IPS-NIHi11 (cell line): Measurements from ENCODE around the gene BCL7C.
"Not testable (repeated sequence)": the region's sequence is repeated elsewhere in the genome, so short reads cannot be mapped to it uniquely, and the experiment has no call there.

Source experiments
- DNase-seq: peaks from one replicate; pipeline ENCODE4 v3.0.0; 2012; ENCODE audit warnings: mixed read lengths, low spot score

BCL7C gene

DNA sequence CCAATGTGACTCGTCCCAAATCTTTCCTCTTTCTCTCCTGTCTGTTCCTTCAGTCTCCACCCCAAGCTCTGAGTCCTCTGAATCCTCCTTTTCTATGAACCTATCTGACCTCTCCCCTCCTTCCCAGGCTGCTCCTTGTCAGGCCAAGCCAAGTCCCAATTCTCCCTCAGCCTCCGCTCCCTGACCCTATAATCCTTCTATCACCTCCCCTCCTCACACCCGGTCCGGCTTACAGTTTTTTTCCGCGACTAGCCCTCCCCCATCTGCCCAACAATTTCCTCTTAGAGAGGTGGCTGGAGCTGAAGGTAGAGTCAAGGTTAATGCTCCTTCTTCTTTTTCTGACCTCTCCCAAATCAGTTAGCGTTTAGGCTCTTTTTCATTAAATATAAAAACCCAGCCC is 33.1 kb downstream of the BCL7C start:
- DNase-seq, result not testable (repeated sequence)

DNA sequence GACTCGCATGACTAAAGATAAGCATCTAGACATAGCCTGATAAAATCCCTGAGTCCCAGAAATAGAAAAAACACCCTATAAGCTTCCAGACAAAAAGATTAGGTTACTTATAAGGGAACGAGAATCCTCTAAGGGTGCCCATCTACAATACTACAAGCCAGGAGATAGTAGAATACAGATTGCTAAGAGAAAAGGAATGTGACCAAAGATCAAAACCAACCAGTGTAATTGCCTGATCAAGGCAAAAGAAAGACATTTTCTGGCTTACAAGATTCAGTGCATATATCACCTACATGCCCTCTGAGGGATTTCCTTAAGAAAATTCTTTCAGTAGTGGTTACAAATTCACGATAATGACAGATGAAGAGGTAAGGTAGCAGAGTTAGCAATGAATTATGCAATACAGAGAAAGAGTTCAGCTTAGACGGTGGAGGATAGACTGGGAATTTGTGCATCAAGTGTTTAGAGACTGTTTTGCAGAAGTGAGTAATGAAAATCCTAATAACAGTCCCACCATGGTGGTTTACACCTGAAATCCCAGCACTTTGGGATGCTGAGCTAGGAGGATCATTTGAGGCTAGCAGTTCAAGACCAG is 35.0 kb downstream of the BCL7C start:
- DNase-seq, result no peak

GRCh38 chr16:30858111-30858495 is 35.8 kb downstream of the BCL7C start:
- DNase-seq, result no peak

DNA sequence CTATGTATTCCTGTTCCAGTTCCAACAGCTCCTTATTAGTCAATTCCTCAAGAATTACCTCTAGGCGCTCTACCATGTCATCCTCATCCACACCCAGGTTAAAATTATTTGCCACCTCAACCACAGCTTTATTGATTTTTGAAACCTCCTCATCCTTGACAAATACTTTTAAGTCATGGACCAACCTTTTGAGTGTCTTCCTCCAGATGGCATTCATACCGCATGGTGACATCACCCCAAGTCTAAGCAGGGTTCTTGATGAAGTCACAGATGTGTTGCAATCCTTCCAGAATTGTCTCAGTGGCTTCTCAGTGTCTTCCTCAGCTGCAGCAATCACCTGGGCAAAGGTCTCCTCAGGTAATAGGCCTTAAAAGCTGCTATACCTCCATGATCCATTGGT is 40.1 kb downstream of the BCL7C start:
- no peak for DNase-seq

GRCh38 chr16:30850246-30850645 is 43.6 kb downstream of the BCL7C start:
- no peak for DNase-seq

GRCh38 chr16:30846649-30847402 is 47.1 kb downstream of the BCL7C start:
- DNase-seq, result no peak

DNA sequence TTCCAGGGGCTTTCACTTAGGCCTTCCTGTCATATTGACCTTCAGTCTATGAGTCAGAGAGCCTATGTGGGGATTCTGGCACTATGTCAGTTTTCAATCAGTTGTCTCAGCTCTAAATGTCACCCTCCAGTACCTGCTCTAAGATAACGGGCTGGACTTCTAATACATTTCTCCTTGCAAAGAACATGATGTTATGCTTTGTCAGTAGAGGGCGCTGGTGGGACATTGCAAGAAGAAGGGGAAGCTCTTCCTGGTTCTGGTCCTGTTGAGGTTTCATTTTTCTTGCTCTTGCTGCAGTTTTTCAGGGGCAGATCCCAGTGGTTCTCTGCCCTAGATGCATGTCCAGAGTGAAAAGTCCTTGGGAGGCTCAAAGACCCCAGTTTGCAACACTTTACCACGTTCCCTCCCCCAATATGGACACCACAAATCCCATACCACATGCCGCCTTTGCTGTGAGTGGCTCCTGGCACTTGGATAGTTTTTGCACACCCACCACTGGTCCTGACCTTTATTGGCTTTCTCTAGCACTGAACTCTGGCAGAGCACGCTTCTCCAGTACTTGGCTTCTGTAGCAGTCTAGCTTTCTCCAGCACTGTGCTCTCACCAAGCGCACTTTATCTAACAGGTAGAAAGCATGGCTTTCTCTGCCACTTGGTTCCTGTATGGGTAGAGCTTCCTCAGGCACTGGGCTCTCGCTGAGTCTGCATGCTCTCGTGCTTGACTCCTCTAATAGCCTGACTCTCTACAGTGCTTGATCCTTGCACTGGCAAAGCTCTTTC is 49.0 kb downstream of the BCL7C start:
- DNase-seq, result peak; percentile 85

GRCh38 chr16:30844346-30844670 is 49.6 kb downstream of the BCL7C start:
- no peak for DNase-seq

DNA sequence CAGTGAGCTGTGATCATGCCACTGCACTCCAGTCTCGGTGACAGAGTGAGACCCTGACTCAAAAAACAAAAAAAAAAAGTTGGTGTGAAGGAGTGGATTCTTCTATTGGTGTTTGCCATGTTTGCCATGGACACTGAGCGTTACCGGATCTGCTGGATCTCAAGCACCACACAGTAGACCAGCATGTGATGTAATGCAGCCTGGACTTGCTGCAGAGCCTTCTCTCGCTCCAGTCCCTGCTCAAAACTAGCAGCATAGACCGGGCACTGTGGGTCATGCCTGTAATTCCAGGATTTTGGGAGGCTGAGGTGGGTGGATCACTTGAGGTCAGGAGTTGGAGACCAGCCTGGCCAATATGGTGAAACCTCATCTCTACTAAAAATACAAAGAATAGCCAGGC is 50.4 kb downstream of the BCL7C start:
- DNase-seq, result no peak

DNA sequence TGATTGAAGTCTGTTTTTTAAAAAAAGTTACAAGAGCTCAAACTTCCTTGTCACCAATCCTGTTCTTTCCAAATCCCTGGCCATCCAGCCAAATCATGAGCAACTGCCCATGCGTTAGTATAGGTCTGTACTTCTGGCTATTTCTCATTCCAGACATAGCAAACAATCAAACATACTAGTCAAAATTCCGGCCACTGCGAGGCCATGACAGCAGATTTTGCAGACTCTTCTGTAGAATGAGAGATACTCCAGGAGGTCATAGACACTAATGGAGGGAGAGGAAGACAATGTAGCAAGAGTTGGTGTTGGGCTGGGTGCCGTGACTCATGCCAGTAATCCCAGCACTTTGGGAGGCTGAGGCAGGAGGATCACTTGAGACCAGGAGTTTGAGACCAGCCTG is 50.9 kb downstream of the BCL7C start:
- DNase-seq, result no peak

GRCh38 chr16:30841332-30841731 is 52.5 kb downstream of the BCL7C start:
- no peak for DNase-seq

DNA sequence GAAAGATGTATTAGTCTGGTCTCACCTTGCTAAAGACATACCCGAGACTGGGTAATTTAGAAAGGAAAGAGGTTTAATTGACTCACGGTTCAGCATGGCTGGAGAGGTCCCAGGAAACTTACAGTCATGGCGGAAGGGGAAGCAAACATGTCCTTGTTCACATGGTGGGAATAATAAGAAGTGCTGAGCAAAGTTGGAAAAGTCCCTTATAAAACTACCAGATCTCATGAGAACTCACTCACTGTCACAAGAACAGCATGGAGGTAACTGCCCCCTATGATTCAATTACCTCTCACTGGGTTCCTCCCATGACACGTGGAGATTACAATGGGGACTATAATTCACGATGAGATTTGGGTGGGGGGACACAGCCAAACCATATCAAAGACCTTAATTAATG is 53.3 kb downstream of the BCL7C start:
- no peak for DNase-seq

DNA sequence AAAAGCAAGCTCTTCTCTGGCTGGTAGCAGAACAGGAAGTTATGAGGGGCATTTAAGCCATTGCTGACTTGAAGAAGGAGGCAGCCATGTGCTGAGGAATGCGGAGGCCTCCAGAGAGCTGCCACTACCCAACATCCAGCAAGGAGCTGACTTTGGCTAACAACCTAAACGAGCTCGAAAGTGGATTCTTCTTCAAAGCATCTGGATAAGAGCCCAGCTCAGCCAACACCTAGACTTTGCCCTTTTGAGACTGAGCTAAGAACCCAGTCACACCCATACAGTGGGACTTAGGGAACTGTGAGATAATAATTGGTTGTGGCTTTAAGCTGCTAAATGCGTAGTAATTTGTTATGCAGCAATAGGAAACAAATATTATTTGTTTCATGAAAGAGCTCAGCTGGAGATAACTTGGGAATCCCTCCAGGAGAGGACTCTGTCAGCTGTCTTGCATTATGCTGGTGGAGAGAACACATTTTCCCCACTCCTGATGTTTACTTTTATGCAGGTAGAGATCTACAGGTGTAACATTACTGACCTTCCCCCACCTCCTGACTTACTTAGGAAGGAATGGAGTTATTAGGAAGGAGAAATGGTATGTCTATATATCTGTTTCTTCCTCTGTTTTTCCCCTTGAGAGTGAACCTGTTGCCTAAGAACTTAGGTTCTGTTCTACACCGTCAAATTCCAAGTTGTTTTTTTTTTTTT is 54.2 kb downstream of the BCL7C start:
- no peak for DNase-seq

DNA sequence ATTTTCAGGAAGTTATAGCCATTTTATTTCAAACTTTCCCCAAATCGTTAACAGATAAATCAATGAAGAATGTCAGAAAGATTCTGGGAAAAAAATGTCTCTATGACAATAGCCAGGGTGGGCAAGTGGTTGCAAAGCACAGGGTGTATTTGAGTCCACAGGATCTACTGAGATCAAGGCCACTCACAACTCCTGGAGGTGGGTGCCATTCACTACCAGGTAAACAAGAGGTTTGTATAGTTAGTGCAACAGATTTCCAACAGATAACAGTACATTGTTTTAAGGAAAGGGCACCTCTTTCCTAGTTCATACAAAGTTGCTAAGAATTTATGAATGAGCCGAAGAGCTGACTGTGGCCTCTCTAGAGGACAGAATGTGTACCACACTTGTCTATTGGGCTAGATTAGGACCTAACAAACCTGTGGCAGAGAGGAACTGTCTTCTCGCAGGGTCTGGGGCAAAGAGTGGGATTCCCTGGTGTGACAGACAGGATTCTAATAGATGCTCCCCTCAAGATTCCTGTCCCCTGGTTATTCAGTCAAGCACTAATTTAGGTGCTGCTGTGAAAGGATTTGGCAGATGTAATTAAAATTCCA is 54.9 kb downstream of the BCL7C start:
- no peak for DNase-seq

DNA sequence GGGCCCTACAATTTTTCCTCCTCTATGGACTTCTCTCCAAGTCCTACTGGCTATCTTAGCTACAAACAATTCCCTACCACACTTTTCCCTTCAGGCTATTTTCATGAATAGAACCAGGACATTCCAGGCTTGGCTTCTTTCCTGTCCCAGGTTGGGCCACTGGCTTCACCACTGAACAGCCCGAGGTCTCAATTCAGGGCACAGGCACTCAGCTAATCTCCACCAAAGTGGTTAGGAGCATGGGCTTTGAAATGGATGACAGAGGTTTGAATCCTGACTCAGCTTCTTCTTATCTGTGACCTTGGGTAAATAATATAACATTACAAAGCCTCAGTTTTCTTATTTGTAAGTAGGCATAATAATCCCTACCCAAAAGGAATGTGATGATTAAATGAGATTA is 56.0 kb downstream of the BCL7C start:
- DNase-seq, result no peak
